Stimulated activated CD4-positive, alpha-beta T cell treated with anti-CD3 and anti-CD28 coated beads, Interleukin-1b, Interleukin-23, amount 100 ng/mL, for 24 hours (primary cell): ENCODE data around the gene ETFRF1.
A peak's percentile ranks its signal among the peaks of the same experiment; 100 is the strongest.

Source experiments
- DNase-seq, 4 experiments: peaks; one replicate each; pipeline ENCODE4 v3.0.0-alpha.2; 2020; ENCODE audit warnings: low read depth in 4 of 4, low spot score in 1 of 4

ETFRF1 gene

DNA sequence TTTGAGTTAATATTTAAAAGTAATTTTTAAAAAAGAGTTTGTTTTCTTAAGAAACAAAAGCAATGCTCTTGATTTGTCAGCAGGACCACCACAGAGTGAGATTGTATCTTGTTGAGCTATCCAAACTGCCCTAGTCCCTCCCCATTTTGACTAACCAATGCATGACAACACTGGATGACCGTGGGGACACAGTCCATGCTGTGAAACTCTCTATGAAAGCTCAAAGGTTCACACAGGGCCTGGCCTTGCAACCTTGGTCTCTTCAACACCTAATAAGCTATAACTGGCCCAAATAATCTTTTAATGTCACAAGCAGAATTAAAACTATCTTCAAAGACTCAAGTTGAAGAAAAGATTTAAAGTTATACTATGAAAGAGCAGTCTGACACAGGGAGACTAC, 13.5 kb downstream of the ETFRF1 start:
- no peak for DNase-seq

DNA sequence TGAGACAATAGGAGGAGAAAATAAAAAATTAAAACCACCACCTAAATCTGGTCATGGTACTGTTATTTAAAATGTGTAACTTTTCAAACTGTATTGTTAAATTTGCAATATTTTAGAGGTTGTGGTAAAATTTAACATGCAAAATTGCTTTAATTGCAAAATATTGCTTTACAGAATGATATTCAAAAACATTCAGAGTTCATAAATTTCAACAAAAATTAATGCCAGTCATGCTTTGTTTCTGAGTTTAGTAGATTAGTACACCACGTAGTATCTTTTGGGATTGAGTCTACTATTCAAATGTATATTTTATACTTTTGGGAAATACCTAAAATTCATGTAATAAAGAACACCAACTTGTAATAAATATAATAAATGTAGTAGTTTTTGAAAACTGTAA, 18.3 kb downstream of the ETFRF1 start:
- DNase-seq = no peak

GRCh38 chr12:25236190-25236589, 41.2 kb downstream of the ETFRF1 start:
- DNase-seq = no peak

- DNase-seq = no peak
These were observed 41.6 kb downstream of the ETFRF1 start for GRCh38 chr12:25236626-25237025.

GRCh38 chr12:25241167-25242020, 46.4 kb downstream of the ETFRF1 start:
- DNase-seq = no peak

- no peak for DNase-seq
These were observed 48.1 kb downstream of the ETFRF1 start for GRCh38 chr12:25242981-25243679.

GRCh38 chr12:25243680-25243990, 48.6 kb downstream of the ETFRF1 start:
- DNase-seq = no peak

DNA sequence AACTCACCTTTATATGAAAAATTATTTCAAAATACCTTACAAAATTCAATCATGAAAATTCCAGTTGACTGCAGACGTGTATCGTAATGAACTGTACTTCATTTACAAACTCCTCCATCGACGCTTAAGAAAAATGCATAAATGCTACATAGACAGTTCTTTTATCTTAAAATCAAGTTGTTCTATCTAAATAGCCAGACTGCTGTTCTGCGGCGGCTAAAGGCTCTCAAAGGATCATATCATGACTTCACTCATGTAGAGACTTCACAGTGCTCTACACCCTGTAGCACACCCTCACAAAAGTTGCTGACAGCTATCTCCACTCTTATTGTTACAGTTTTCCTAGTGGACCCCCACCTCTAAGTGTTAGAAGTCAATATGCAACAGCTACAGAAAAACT, 50.5 kb downstream of the ETFRF1 start:
- no peak for DNase-seq

GRCh38 chr12:25248137-25248536, 53.1 kb downstream of the ETFRF1 start:
- DNase-seq = no peak

DNA sequence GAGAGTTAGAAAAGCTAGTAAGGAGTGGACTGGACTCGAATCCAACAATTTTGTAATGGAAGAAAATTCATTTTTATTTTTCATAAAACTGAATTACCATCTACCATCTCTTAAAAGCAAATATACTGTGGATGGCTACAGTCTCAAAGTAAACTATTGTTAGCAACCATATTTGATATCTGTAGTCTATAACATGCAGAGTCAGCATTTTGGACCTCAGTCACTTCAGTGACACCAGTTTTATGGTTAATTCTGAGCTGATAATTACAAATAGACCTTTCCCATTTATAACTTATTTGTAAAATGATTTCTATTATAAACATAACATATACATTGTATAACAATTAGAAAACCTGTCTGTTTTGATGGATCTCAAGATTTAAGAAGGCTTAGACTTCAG, 53.7 kb downstream of the ETFRF1 start:
- DNase-seq = no peak

DNA sequence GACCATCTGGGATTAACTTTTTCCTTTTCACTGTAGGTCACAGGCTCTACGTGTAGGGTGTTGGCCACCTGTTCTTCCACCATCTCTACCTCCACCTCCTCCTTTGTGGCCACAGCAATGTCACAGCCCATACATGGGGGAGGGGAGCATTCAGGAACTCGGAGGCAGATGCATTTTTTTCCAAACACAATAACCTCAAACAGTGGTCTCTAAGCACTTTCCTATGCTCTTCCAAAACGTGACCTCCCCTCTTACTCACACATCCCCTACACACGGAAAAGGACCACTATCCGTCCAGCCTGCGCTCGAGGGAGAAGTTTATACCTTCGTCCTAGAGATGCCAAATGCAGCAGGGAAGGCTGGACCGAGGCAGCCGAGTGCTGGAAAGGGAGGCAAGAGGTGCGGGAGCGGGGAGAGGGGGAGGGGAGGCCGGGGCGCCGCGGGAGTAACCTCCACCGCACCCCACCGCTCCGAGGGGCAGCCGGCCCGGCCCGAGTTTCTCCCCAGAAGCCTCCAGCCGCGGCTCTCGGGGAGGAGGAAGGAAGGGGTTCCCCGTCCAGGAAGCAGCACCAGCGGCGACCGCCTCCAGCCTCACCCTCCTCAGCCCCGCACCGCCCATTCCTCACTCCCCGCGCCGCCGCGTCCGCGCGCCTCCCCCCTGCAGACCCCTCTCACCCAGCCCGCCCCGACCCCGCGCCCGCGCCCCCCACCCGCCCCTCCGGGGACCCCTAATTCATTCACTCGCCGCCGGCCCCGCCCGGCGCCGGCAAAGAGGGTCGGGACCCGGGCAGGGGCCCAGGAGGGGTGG, 55.1 kb downstream of the ETFRF1 start:
- peak in 3 of 4 experiments; percentile 17 to 26 (median 21) for DNase-seq

DNA sequence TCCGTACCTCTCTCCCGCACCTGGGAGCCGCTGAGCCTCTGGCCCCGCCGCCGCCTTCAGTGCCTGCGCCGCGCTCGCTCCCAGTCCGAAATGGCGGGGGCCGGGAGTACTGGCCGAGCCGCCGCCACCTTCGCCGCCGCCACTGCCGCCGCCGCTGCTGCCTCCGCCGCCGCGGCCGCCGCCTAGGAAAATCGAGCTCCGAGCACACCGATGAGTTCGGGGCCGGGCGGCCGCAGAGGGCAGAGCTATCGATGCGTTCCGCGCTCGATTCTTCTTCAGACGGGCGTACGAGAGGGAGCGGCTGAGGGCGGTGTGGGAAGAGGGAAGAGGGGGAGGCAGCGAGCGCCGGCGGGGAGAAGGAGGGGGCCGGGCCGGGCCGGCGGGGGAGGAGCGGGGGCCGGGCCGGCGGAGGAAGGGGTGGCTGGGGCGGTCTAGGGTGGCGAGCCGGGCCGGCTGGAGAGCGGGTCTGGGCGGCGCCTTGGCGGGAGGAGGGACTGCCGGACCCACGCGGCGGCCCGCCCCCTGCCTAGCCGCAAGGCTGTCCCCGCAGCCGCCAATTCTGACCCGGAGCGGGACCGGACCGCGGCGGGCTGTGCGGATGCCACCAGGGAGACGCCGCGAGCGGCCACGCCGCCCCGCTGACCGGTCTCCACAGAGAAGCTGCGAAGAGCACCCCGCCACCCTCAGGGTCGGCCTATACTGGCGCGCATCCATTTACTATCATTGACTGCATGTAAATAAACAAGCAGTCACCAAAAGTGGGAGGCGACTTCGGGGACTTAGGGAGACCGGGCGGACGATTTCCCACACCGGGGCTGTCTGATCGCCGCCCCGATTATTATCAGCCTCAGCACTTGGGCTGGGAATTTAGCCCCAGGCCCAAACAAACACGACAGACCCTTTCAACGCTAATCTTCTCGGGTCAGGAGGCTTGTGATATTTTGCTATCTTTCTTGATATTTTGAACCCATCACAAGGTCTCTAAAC, 56.0 kb downstream of the ETFRF1 start, which contains the start of gene KRAS:
Gene KRAS (minus strand): TSS at position 186 of the 987 bp plus-strand sequence.
- peak; percentile 74 to 84 (median 80) for DNase-seq

DNA sequence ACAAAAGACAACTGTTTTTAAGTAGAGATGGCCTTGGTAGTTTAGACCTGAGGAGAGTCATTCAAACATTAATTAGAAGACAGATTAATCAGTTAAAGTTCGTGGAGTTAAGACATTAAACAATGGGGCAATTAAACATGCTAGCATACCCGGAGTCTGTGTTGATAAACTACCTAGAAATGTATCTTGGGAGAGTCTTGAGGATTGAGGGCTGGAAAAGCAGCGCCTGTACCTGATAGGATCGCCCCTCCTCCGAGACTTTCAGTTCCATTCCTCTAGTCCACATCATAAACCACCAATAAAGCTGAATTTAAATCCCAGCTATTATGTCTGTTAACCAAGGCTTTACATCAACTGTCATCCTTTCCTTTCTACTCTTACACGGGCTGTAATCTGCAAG, 56.7 kb downstream of the ETFRF1 start:
- DNase-seq = no peak

DNA sequence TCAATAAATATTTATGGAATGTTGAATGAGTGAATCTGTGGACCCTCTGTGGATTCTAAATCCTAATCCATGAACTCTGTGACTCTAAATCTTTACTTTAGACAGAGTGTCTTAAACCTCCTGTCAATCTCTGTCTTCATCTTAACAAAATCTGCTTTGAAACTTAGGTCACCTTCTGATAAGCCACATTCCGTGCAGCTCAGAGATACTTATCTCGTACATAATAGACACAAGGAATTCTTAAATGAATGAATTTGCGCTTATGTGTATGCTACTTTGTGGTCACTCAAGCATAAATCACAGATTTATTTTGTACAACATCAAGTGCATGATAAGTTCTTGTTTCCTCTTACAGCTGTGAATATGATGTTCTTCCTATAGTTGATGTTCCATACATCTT, 57.9 kb downstream of the ETFRF1 start:
- DNase-seq = no peak

GRCh38 chr12:25253371-25254068, 58.5 kb downstream of the ETFRF1 start:
- no peak for DNase-seq

DNA sequence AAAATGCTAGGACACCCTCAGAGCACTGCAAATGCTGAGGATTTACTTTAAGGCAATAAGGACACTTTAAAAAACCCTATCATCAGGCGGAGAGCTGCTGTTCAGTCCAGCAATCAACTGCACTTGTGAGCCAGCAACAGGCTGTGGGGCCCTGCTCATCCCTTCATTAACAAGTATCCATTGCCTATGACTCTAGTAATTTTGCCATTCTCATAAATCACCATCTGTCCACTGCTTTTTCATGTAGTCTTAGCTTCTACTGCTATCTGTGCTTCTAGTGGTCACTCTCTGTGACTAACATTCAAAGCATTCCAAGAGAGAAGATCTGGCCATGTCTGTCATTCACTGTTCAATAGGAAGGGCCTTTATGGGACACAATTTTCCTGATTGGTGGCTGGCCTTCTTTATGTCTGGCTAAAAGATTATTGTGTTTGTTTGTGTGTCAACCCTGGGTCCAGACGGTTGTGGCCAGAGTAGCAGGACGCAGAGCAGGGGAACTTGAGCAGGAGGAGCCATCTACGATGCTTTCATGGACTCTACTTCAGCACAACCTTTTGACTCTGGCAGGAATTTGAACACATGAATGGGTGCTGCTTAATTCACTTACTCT, 59.3 kb downstream of the ETFRF1 start:
- no peak for DNase-seq
